Mononuclear cell (primary cell): ENCODE measurements around the gene SPDYE4. TPM values are rescaled to one million over a fixed set of nuclear protein-coding genes. Genes with fewer than 3 reads are reported as not detected.

Source experiments
- total RNA-seq: library from RNA; depleted of rRNA; stranded (reverse); fragments of >200 nt; gene quantifications from one replicate; pipeline ENCODE4 v1.2.3, GENCODE V29; 2012

SPDYE4 gene
- total RNA-seq, 1 donor = not detected

Other genes starting within 250 kb of the SPDYE4 start
- gene MYH10, start 127.8 kb downstream of the SPDYE4 start, total RNA-seq = 0.52 TPM
- gene CCDC42, start 13.7 kb downstream of the SPDYE4 start, total RNA-seq = not detected
- gene MFSD6L, start 40.8 kb upstream of the SPDYE4 start, total RNA-seq = 0.10 TPM
- 1.5 TPM for gene PIK3R6, start 109.1 kb upstream of the SPDYE4 start, total RNA-seq
- gene PIK3R5, start 207.2 kb upstream of the SPDYE4 start, total RNA-seq = 184 TPM